Activated B cell treated with CpG ODN at 0.5 μM for 24 hours (primary cell): ENCODE results near the gene GALNT3. TPM values are rescaled to one million over a fixed set of nuclear protein-coding genes. Genes with fewer than 3 reads are reported as not detected.

Experiments
- ATAC-seq: fragments of 200-7000 bp; cut with Tn5 transposase; one replicate; pipeline ENCODE4 v1.10.0; 2021; ENCODE audit warnings: low read depth, mild to moderate bottlenecking, moderate library complexity
- CTCF ChIA-PET: fragments of 350-600 bp; sonication (Branson Sonifier 250); formaldehyde crosslinking; loops from one replicate; lab custom pipeline; 2021; ENCODE audit warnings: antibody characterized with exemption; lab: Charles Lee
- POLR2A ChIA-PET: fragments of 350-600 bp; sonication (Branson Sonifier 250); formaldehyde crosslinking; loops from one replicate; lab custom pipeline; 2021; ENCODE audit warnings: antibody characterized with exemption; lab: Charles Lee
- DNase-seq: peaks from one replicate; pipeline ENCODE4 v3.0.0; 2022
- H3K27ac Mint-ChIP-seq: one replicate; pipeline ENCODE4 v1.8.0; 2020; ENCODE audit warnings: mixed read lengths
- H3K27me3 Mint-ChIP-seq: one replicate; pipeline ENCODE4 v1.8.0; 2021; ENCODE audit warnings: mixed read lengths
- H3K36me3 Mint-ChIP-seq: one replicate; pipeline ENCODE4 v1.8.0; 2021; ENCODE audit warnings: low read depth, mixed read lengths
- H3K4me1 Mint-ChIP-seq: one replicate; pipeline ENCODE4 v1.8.0; 2021; ENCODE audit warnings: mixed read lengths
- H3K4me3 Mint-ChIP-seq: one replicate; pipeline ENCODE4 v1.8.0; 2020; ENCODE audit warnings: mild to moderate bottlenecking, mixed read lengths
- H3K9me3 Mint-ChIP-seq: one replicate; pipeline ENCODE4 v1.8.0; 2020; ENCODE audit warnings: mixed read lengths
- intact Hi-C: fragments of 100-400 bp; cut with micrococcal nuclease; formaldehyde crosslinking; loops from one replicate; pipeline ENCODE4 v1.15.1; 2024
- total RNA-seq: library from RNA; stranded (reverse); gene quantifications from 2 replicates; pipeline ENCODE4 v1.2.3, GENCODE V29; 2022
- TF ChIP-seq, protein P1 (sequence below): fragments of 200-600 bp; IDR thresholded peaks from one replicate; pipeline ENCODE4 v1.8.0; 2022; ENCODE audit warnings: antibody characterized with exemption, mild to moderate bottlenecking

The GALNT3 gene
- total RNA-seq, 1 donor from 2014 or later: 14.4 TPM

DNA sequence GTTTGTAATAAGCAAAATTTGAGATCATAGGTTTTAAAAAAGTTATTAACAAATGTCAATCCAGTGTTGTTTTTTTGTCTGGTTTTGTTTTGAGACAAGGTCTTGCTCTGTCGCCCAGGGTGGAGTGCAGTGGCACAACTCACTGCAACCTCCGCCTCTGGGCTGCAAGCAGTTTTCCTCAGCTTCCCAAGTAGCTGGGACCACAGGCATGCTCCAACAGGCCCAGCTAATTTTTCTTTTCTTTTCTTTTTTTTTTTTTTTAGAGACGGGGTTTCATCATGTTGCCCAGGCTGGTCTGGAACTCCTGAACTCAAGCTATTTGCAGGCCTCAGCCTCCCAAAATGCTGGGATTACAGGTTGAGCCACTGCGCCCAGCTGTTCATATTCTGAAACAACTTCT is 31.3 kb downstream of the GALNT3 start:
- TF ChIP-seq, protein P1, sequence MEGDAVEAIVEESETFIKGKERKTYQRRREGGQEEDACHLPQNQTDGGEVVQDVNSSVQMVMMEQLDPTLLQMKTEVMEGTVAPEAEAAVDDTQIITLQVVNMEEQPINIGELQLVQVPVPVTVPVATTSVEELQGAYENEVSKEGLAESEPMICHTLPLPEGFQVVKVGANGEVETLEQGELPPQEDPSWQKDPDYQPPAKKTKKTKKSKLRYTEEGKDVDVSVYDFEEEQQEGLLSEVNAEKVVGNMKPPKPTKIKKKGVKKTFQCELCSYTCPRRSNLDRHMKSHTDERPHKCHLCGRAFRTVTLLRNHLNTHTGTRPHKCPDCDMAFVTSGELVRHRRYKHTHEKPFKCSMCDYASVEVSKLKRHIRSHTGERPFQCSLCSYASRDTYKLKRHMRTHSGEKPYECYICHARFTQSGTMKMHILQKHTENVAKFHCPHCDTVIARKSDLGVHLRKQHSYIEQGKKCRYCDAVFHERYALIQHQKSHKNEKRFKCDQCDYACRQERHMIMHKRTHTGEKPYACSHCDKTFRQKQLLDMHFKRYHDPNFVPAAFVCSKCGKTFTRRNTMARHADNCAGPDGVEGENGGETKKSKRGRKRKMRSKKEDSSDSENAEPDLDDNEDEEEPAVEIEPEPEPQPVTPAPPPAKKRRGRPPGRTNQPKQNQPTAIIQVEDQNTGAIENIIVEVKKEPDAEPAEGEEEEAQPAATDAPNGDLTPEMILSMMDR: no peak
- Mint-ChIP-seq H3K4me1 (no peaks in the 10 kb centered on the region), H3K27me3 (no peaks in the 10 kb centered on the region), H3K36me3 (peaks cover 48% of the 10 kb centered on the region), H3K9me3 (no peaks in the 10 kb centered on the region), H3K27ac (no peak overlapping the region), H3K4me3 (no peak overlapping the region)
- ChIA-PET POLR2A (no interaction called here), CTCF (no interaction called here)
- no peak for ATAC-seq
- intact Hi-C loops: no loop called here
- DNase-seq: no peak

DNA sequence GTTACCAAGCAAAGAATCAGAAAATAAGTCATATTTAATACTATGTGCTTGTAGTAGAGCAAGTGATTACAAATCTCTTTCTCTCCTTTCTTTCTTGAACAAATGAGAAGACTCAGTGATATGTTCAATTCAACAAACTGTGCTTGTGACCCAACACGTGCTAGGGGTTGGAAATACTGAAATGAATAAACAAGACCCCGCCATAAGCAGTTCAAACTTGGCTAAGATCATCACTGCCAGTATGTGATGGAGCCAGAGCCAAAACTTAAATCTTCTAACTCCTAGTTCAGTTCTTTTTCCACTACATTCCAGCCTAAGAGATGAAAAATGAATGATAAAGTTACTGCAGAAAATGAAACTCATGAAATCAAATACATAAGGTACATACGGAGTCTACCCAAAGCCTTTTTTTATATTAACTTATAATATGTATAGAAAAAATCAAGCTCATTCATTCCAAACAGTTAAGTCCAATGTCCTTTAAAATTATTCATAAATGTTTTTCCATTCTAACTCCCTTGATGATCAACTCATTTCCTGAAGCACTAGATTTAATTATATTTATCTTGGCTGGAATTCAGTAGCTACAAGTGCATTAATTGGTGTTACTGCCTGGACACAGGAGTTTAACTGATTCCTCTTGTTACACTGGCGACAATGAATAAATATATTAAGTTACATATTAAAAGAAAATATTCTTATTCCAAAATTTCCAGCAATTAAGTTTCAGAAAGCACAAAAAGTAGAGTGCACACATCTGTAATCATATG is 36.0 kb downstream of the GALNT3 start:
- peaks cover 61% of the 10 kb centered on the region for H3K36me3 Mint-ChIP-seq
- TF ChIP-seq, protein P1: no peak
- H3K27me3 Mint-ChIP-seq: no peaks in the 10 kb centered on the region
- H3K27ac Mint-ChIP-seq: no peak overlapping the region
- no peak overlapping the region for H3K4me3 Mint-ChIP-seq
- H3K9me3 Mint-ChIP-seq: no peaks in the 10 kb centered on the region
- H3K4me1 Mint-ChIP-seq: no peaks in the 10 kb centered on the region
- no peak for DNase-seq
- CTCF ChIA-PET: no interaction called here
- intact Hi-C loops: loop anchor here (10.0 kb wide), 1 partner anchor 743 kb away; no protein-coding TSS in a partner anchor
- POLR2A ChIA-PET: no interaction called here
- ATAC-seq: no peak

DNA sequence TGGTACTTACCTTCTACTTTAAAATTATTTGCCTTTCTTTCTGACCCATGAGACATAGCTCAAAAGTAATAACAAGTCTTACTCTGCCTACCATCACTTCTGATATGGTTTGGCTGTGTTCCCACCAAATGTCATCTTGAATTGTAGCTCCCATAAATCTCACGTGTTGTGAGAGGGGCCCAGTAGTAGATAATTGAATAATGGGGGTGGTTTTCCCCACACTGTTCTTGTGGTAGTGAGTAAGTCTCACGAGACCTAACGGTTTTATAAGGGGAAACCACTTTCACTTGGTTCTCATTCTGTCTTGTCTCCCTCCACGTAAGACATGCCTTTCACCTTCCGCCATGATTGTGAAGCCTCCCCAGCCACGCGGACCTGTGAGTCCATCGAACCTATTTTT is 47.5 kb downstream of the GALNT3 start:
- Mint-ChIP-seq H3K4me3 (no peak overlapping the region), H3K36me3 (peaks cover 39% of the 10 kb centered on the region), H3K9me3 (no peaks in the 10 kb centered on the region), H3K4me1 (peaks cover 15% of the 10 kb centered on the region), H3K27me3 (no peaks in the 10 kb centered on the region), H3K27ac (peak overlapping the region; percentile 41)
- TF ChIP-seq, protein P1: no peak
- intact Hi-C loops: no loop called here
- DNase-seq (no peak), ATAC-seq (no peak)
- POLR2A ChIA-PET: no interaction called here
- CTCF ChIA-PET: interaction anchor here (1.3 kb wide), 1 partner anchor 128 kb away, joined by 3 read pairs; no protein-coding TSS in a partner anchor

DNA sequence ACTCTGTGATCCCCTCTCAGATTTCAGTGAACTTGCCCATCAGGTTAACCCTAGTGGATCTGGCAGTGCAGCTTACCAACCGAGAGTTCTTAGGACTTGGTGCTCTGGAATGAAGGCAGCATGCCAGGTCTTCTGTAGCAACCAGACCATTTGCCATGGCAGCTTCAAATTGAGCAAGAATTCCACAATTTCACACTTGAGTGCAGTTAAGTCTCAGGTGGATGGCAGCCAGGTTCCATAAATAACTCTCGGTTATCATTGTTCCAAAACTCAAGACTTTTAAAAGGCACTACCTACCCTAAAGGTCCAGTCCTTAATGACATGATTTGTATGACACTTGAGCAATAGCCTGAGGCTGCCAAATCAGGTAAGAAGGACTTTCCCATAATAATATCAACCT is 48.1 kb downstream of the GALNT3 start:
- Mint-ChIP-seq H3K36me3 (peaks cover 39% of the 10 kb centered on the region), H3K4me3 (no peak overlapping the region), H3K27me3 (no peaks in the 10 kb centered on the region), H3K4me1 (peaks cover 15% of the 10 kb centered on the region), H3K27ac (no peak overlapping the region), H3K9me3 (no peaks in the 10 kb centered on the region)
- TF ChIP-seq, protein P1: no peak
- intact Hi-C loops: no loop called here
- DNase-seq: no peak
- ChIA-PET CTCF (interaction anchor here (1.3 kb wide), 1 partner anchor 129 kb away, joined by 3 read pairs; no protein-coding TSS in a partner anchor), POLR2A (no interaction called here)
- no peak for ATAC-seq

DNA sequence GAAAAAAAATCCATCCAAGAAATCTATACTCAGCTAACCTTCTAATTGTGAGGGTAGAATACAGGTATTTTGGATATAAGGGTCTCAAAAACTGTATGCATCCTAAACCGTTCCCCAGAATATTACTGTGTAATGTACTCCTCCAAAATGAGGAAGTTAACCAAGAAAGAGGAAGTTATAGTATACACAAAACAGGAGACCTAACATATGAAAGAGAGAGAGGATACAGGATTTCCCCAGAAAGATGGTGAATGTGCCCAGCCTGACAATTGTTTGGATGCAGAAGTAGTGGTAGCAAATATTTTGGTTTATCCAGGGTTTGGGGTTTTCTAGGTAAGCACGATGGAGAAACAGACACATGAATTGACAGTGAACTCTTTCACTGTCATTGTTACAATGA is 50.6 kb downstream of the GALNT3 start:
- Mint-ChIP-seq H3K27ac (peak overlapping the region; percentile 9), H3K9me3 (no peaks in the 10 kb centered on the region), H3K36me3 (peaks cover 17% of the 10 kb centered on the region), H3K4me1 (peaks cover 15% of the 10 kb centered on the region), H3K4me3 (no peak overlapping the region), H3K27me3 (no peaks in the 10 kb centered on the region)
- ChIA-PET POLR2A (no interaction called here), CTCF (interaction anchor here (1.8 kb wide), 1 partner anchor 131 kb away, joined by 7 read pairs; no protein-coding TSS in a partner anchor)
- ATAC-seq: peak; percentile 93
- no peak for DNase-seq
- intact Hi-C loops: loop anchor here (2.0 to 5.0 kb wide), 3 partner anchors 51 to 129 kb away; partner anchors contain the start of gene GALNT3
- TF ChIP-seq, protein P1: no peak
